Upper lobe of left lung (tissue), 6 donors: ENCODE results near the gene SREBF1. TPM values are rescaled to one million over a fixed set of nuclear protein-coding genes. Genes with fewer than 3 reads are reported as not detected.

Source experiments
- ATAC-seq, 2 donors: fragments of 200-7000 bp; cut with Tn5 transposase; one replicate each; pipeline ENCODE4 v1.9.1; 2022; ENCODE audit warnings: mild to moderate bottlenecking in 2 of 2, moderate library complexity in 2 of 2; ENCODE audit not compliant: low FRiP score in 2 of 2
- DNase-seq, 2 donors: peaks; one replicate each; pipeline ENCODE4 v3.0.0-alpha.2; 2019 to 2020
- H3K27ac ChIP-seq, 4 donors: fragments of 200-600 bp; sonication (generic); one replicate each; pipeline ENCODE4 v1.5.1; 2016 to 2019
- H3K27me3 ChIP-seq, 4 donors: fragments of 200-600 bp; sonication (generic); one replicate each; pipeline ENCODE4 v1.5.1; 2017 to 2019
- H3K36me3 ChIP-seq, 4 donors: fragments of 200-600 bp; sonication (generic); one replicate each; pipeline ENCODE4 v1.5.1; 2016 to 2019
- H3K4me1 ChIP-seq, 4 donors: fragments of 200-600 bp; sonication (generic); one replicate each; pipeline ENCODE4 v1.5.1; 2018 to 2019
- H3K4me3 ChIP-seq, 4 donors: fragments of 200-600 bp; sonication (generic); one replicate each; pipeline ENCODE4 v1.5.1; 2017 to 2019; ENCODE audit warnings: mild to moderate bottlenecking in 2 of 4, moderate library complexity in 1 of 4
- H3K9me3 ChIP-seq, 4 donors: fragments of 200-600 bp; sonication (generic); one replicate each; pipeline ENCODE4 v1.5.1; 2018 to 2019
- CTCF ChIP-seq, 6 experiments: fragments of 450-650 bp in 4 of 6; fragments of 200-600 bp in 2 of 6; sonication (generic) in 2 of 6; IDR thresholded peaks; one replicate each; pipeline ENCODE4 v1.5.1; 2016 to 2019; ENCODE audit warnings: antibody characterized with exemption in 6 of 6
- EP300 ChIP-seq, 4 donors: sonication (generic); formaldehyde crosslinking; IDR thresholded peaks; one replicate each; pipeline ENCODE4 v1.5.1; 2017; ENCODE audit warnings: antibody characterized with exemption in 4 of 4, control low read depth in 2 of 4
- POLR2A ChIP-seq, 4 donors: fragments of 450-650 bp; IDR thresholded peaks; one replicate each; pipeline ENCODE4 v1.5.1; 2016 to 2017; ENCODE audit warnings: antibody characterized with exemption in 4 of 4, mild to moderate bottlenecking in 2 of 4
- POLR2AphosphoS5 ChIP-seq, 2 donors: sonication (generic); formaldehyde crosslinking; IDR thresholded peaks; one replicate each; pipeline ENCODE4 v1.5.1; 2017; ENCODE audit warnings: antibody characterized with exemption in 2 of 2
- WGBS, 2 donors: methylation state at CpG; one replicate each; pipeline ENCODE4 v1.1.5; 2017 to 2018; 5-methylcytosine and 5-hydroxymethylcytosine counted together
- total RNA-seq, 6 donors: library from RNA; depleted of rRNA in 4 of 6; stranded (reverse); fragments of >200 nt in 4 of 6; gene quantifications; one replicate each; pipeline versions ENCODE4 v1.1.0 to v1.2.1, GENCODE V29; 2016 to 2021
- donor health status: DM: no; HTN: no; CAD: no; lungs with moderate emphysema.
- donor health status: DM: no; HTN: yes; CAD: no; lungs with severe emphysema.

SREBF1 gene
- total RNA-seq, 6 donors from 2014 or later: 64.2 to 579 (median 123) TPM

- H3K9me3 ChIP-seq: no peaks in the 10 kb centered on the region
- H3K36me3 ChIP-seq: peaks cover 0 to 14% (median 1%) of the 10 kb centered on the region in 4 donors
- no peaks in the 10 kb centered on the region for H3K27me3 ChIP-seq
- H3K4me1 ChIP-seq: peaks cover 20 to 72% (median 39%) of the 10 kb centered on the region in 4 donors
- 94% methylated on average over 2 of the region's 2 CpGs for WGBS, 2 donors
- DNase-seq (no peak), ATAC-seq (no peak)
- TF ChIP-seq POLR2AphosphoS5 (IDR thresholded peaks at IDR 0.05) (no peak), POLR2A (IDR thresholded peaks at IDR 0.05) (no peak), CTCF (IDR thresholded peaks at IDR 0.05) (no peak), EP300 (IDR thresholded peaks at IDR 0.05) (no peak)
- peak overlapping the region in 1 of 4 donors; percentile 36 for H3K27ac ChIP-seq
- no peak overlapping the region for H3K4me3 ChIP-seq
Observed at GRCh38 chr17:17832032-17832363, 4.8 kb downstream of the SREBF1 start.

- H3K9me3 ChIP-seq: no peaks in the 10 kb centered on the region
- peaks cover 19 to 75% (median 41%) of the 10 kb centered on the region in 4 donors for H3K4me1 ChIP-seq
- no peak for TF ChIP-seq POLR2AphosphoS5 (IDR thresholded peaks at IDR 0.05)
- no peak for TF ChIP-seq POLR2A (IDR thresholded peaks at IDR 0.05)
- no peak for TF ChIP-seq CTCF (IDR thresholded peaks at IDR 0.05)
- no peak for TF ChIP-seq EP300 (IDR thresholded peaks at IDR 0.05)
- H3K27ac ChIP-seq: peak overlapping the region in 3 of 4 donors; percentile 27 to 58 (median 36)
- ATAC-seq (no peak), DNase-seq (no peak)
- no peak overlapping the region for H3K4me3 ChIP-seq
- peaks cover 0 to 14% (median 1%) of the 10 kb centered on the region in 4 donors for H3K36me3 ChIP-seq
- H3K27me3 ChIP-seq: no peaks in the 10 kb centered on the region
- 76 to 81% methylated on average over 10 to 12 of the region's 12 CpGs for WGBS, 2 donors
Observed at GRCh38 chr17:17831208-17832031, 5.4 kb downstream of the SREBF1 start.

- no peaks in the 10 kb centered on the region for H3K27me3 ChIP-seq
- peak overlapping the region in 3 of 4 donors; percentile 27 to 58 (median 32) for H3K27ac ChIP-seq
- 68% methylated on average over 4 of the region's 6 CpGs; no CpG with 5 or more reads in 1 of the 2 donors for WGBS, 2 donors
- H3K9me3 ChIP-seq: no peaks in the 10 kb centered on the region
- peaks cover 0 to 14% (median 1%) of the 10 kb centered on the region in 4 donors for H3K36me3 ChIP-seq
- H3K4me1 ChIP-seq: peaks cover 21 to 78% (median 45%) of the 10 kb centered on the region in 4 donors
- TF ChIP-seq POLR2A (IDR thresholded peaks at IDR 0.05) (no peak), POLR2AphosphoS5 (IDR thresholded peaks at IDR 0.05) (no peak), CTCF (IDR thresholded peaks at IDR 0.05) (no peak), EP300 (IDR thresholded peaks at IDR 0.05) (no peak)
- no peak overlapping the region for H3K4me3 ChIP-seq
- ATAC-seq (no peak), DNase-seq (no peak)
Observed at GRCh38 chr17:17830740-17831207, 6.0 kb downstream of the SREBF1 start.

GRCh38 chr17:17830269-17830567 is 6.6 kb downstream of the SREBF1 start:
- Histone ChIP-seq H3K4me3 (no peak overlapping the region), H3K4me1 (peaks cover 21 to 78% (median 45%) of the 10 kb centered on the region in 4 donors), H3K27me3 (no peaks in the 10 kb centered on the region), H3K36me3 (peaks cover 0 to 14% (median 1%) of the 10 kb centered on the region in 4 donors), H3K9me3 (no peaks in the 10 kb centered on the region), H3K27ac (no peak overlapping the region)
- ATAC-seq (no peak), DNase-seq (no peak)
- TF ChIP-seq POLR2AphosphoS5 (IDR thresholded peaks at IDR 0.05) (no peak), CTCF (IDR thresholded peaks at IDR 0.05) (no peak), EP300 (IDR thresholded peaks at IDR 0.05) (no peak), POLR2A (IDR thresholded peaks at IDR 0.05) (no peak)
- 89 to 93% methylated on average over 2 of the region's 2 CpGs for WGBS, 2 donors
